Fibroblast of villous mesenchyme (primary cell): Measurements from ENCODE around the gene RTF1. TPM values are rescaled to one million over a fixed set of nuclear protein-coding genes. Genes with fewer than 3 reads are reported as not detected.

Source experiments
- DNase-seq: peaks from one replicate; pipeline ENCODE4 v3.0.0-alpha.2; 2010; ENCODE audit warnings: low read depth
- H3K4me3 ChIP-seq: 2 replicates; pipeline ENCODE4 v1.5.1; 2011; ENCODE audit warnings: low read depth, mild to moderate bottlenecking, low read length
- CTCF ChIP-seq: IDR thresholded peaks from 2 replicates; pipeline ENCODE4 v1.5.1; 2012; ENCODE audit warnings: low read depth, mild to moderate bottlenecking, low read length; ENCODE audit not compliant: insufficient read depth
- total RNA-seq: library from RNA; depleted of rRNA; stranded (reverse); fragments of >200 nt; gene quantifications from 2 replicates; pipeline ENCODE4 v1.2.3, GENCODE V29; 2012

The RTF1 gene
- total RNA-seq, 1 donor: 37.1 TPM

- TF ChIP-seq CTCF: no peak
- no peak for DNase-seq
- H3K4me3 ChIP-seq: no peak overlapping the region
These were observed 90.0 kb downstream of the RTF1 start for GRCh38 chr15:41506796-41507341.

- DNase-seq: no peak
- no peak for TF ChIP-seq CTCF
- no peak overlapping the region for H3K4me3 ChIP-seq
These were observed 91.0 kb downstream of the RTF1 start for GRCh38 chr15:41507820-41508290.

- TF ChIP-seq CTCF: no peak
- DNase-seq: no peak
- H3K4me3 ChIP-seq: no peak overlapping the region
These were observed 93.8 kb downstream of the RTF1 start for GRCh38 chr15:41510728-41511127.

- no peak for TF ChIP-seq CTCF
- no peak overlapping the region for H3K4me3 ChIP-seq
- no peak for DNase-seq
These were observed 94.5 kb downstream of the RTF1 start for GRCh38 chr15:41511331-41511898.

GRCh38 chr15:41511899-41512369, 95.0 kb downstream of the RTF1 start:
- H3K4me3 ChIP-seq: no peak overlapping the region
- TF ChIP-seq CTCF: no peak
- DNase-seq: no peak

- no peak for TF ChIP-seq CTCF
- peak overlapping the region; percentile 63 for H3K4me3 ChIP-seq
- no peak for DNase-seq
These were observed 95.6 kb downstream of the RTF1 start for GRCh38 chr15:41512512-41512939.

- no peak for TF ChIP-seq CTCF
- peak overlapping the region; percentile 63 for H3K4me3 ChIP-seq
- peak; percentile 45 for DNase-seq
These were observed 96.1 kb downstream of the RTF1 start for GRCh38 chr15:41512940-41513505.
